GM13977 (cell line): ENCODE data around the gene WDR27.

ENCODE experiments used
- DNase-seq: peaks from one replicate; pipeline ENCODE4 v3.0.0; 2012; ENCODE audit warnings: low spot score
- in situ Hi-C: fragments of 300-500 bp; cut with MboI; formaldehyde crosslinking; loops from one replicate; pipeline ENCODE4 v1.12.0; 2022; ENCODE audit warnings: low sequenced_read_pairs, low pct_unique_long_range_greater_than_20kb, mixed read lengths, inconsistent platforms; ENCODE audit not compliant: unreplicated experiment
- TF ChIP-seq, protein P1 (sequence below): IDR thresholded peaks from 2 replicates; pipeline ENCODE4 v1.5.1; 2012; ENCODE audit warnings: mild to moderate bottlenecking, control low read depth; ENCODE audit not compliant: insufficient read depth; ENCODE audit errors: extremely low read depth, missing control alignments

Gene WDR27

DNA sequence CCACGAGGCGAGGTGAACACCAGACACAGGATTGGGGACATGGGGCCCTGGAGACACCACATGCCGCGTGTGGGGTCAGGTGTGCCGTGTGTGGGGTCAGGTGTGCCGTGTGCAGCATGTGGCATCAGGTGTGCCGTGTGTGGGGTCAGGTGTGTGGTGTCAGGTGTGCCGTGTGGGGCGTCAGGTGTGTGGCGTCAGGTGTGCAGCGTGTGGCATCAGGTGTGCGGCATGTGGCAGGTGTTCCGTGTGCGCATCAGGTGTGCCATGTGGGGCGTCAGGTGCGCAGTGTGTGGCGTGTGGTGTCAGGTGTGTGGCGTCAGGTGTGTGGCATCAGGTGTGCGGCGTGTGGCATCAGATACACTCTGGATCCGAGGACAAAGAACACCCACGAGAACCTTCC is 77.9 kb downstream of the WDR27 start:
- DNase-seq: no peak
- in situ Hi-C loops: no loop called here
- TF ChIP-seq, protein P1, sequence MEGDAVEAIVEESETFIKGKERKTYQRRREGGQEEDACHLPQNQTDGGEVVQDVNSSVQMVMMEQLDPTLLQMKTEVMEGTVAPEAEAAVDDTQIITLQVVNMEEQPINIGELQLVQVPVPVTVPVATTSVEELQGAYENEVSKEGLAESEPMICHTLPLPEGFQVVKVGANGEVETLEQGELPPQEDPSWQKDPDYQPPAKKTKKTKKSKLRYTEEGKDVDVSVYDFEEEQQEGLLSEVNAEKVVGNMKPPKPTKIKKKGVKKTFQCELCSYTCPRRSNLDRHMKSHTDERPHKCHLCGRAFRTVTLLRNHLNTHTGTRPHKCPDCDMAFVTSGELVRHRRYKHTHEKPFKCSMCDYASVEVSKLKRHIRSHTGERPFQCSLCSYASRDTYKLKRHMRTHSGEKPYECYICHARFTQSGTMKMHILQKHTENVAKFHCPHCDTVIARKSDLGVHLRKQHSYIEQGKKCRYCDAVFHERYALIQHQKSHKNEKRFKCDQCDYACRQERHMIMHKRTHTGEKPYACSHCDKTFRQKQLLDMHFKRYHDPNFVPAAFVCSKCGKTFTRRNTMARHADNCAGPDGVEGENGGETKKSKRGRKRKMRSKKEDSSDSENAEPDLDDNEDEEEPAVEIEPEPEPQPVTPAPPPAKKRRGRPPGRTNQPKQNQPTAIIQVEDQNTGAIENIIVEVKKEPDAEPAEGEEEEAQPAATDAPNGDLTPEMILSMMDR: no peak

DNA sequence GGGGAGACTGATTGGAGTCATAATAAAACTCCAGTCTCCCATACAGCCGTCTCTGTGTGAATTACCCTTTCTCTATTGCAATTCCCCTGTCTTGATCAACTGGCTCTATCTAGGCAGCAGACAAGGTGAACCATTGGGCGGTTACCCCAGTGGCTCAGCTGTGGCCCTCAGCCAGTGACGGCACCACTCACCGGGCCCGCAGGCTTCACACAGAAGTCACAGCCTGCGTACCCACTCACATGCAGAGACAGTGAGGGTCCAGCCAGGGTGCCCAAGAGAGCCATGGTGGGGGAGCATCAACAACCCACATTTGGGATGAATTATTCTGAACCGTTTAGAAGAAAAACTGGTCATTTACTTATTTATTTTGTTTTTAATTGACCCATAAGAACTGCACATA is 78.5 kb downstream of the WDR27 start:
- in situ Hi-C loops: no loop called here
- TF ChIP-seq, protein P1: no peak
- DNase-seq: no peak

DNA sequence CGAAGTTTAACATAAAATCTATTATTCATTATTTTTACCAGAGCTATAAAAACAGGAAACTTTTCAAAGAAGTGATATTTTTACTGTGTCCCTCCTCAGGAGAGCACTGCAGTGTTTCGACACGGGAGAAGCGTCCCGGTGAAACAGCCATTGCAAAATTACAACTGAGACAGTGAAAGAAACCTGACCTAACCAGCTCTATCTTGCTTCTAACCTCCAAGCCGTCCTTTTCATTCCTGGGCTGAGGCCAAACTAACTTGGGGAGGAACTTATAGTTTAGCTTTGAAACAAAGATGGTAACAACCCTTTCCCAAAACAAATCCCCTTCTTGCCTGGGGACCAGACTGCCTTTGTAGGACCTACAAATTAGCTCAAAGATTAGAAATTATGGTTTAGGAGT is 79.2 kb downstream of the WDR27 start:
- TF ChIP-seq, protein P1: no peak

DNA sequence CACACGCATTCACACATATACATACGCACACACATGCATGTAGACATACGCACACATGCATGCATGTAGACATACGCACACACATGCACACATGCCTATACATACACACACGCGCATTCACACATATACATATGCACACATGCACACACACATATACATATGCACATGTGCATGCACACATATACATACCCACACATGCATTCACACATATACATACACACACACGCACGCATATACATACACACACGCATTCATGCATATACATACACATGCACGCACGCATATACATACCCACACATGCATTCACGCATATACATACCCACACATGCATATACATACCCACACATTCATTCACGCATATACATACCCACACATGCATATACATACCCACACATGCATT is 80.5 kb downstream of the WDR27 start:
- in situ Hi-C loops: no loop called here
- DNase-seq: no peak
- TF ChIP-seq, protein P1: no peak

More for the DNA sequence above, 79.2 kb downstream of the WDR27 start:
- DNase-seq: no peak
- in situ Hi-C loops: no loop called here

DNA sequence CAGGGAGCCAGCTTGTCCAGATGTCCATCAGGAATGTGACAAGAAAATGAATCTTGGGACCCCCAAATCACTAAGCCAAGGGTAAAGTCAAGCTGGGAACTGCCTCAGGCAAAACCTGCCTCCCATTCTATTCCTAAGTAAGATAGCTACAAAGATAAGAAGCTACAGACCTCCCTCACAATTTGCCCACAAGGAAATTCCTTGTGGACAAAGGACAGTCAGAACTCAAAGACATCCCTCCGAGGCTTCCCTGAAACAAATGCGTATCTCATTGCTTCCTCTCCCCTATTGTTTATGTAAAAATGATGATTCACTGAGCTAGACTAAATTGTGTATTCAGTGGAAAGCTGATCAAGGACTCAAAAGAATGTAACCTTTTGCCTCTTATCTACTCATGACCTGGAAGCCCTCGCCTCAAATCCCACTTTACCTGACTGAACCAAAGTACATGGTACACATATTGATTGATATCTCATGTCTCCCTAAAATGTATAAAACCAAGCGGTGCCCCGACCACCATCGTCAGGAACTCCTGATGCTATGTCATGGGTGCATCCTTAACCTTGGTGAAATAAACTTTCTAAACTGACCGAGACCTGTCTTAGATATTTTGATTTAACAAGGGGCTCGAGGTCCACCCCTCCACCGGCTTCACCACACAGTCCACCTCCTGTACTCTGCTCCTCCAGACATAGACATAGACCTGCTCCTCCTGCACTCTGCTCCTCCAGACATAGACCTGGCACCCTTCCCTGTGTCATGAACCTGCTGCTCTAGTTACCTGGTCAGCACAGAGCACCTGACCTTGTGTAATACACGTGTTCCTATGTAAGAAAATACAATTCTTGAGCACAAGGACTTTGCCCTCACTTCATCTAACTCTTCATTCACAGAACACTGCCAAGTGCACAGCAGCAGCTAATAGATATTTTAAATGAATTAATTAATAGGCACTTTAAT is 81.4 kb downstream of the WDR27 start:
- in situ Hi-C loops: no loop called here
- TF ChIP-seq, protein P1: no peak
- no peak for DNase-seq

DNA sequence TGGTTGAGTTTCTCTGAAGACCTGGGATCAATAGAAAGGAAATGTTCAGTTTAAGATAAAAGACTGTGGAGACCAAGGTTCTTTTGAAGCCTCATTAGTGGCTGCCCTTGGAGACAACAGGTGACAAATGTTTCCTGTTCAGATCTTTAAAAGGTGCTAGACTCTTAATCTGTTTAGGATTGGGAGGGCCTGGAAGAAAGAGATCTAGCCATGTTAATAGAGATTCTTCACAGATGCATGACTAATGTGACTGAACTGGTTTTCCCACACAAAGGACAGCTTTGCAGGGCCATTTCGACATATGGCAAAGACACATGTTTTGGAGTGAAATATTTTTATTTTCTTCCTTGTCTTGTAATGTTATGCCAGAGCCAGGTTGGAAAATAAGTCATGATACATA is 82.2 kb downstream of the WDR27 start:
- DNase-seq: no peak
- TF ChIP-seq, protein P1: no peak
- in situ Hi-C loops: no loop called here
